ENCODE data around the gene TRAPPC3.

Gene TRAPPC3

GRCh38 chr1:36166938-36167905, 17.9 kb upstream of the TRAPPC3 start:
- no peaks in the 10 kb centered on the region for H3K4me1 ChIP-seq (ENCODE audit: low read depth, poor library complexity, severe bottlenecking)
- peaks cover 46% of the 10 kb centered on the region for H3K79me2 ChIP-seq (ENCODE audit: insufficient read depth, low read depth)
- H3K36me3 ChIP-seq (ENCODE audit: insufficient read depth), result no peaks in the 10 kb centered on the region; the same call in 1 of the 2 replicates
- no peak overlapping the region for H3K27ac ChIP-seq
- H2AFZ ChIP-seq (ENCODE audit: low read depth), result no peak overlapping the region
- no peak overlapping the region for H3K9ac ChIP-seq
- no peak overlapping the region for H3K4me3 ChIP-seq (IDR thresholded peaks at IDR 0.05; ENCODE audit: insufficient read depth, low read depth, low read length)
- no peaks in the 10 kb centered on the region for H3K27me3 ChIP-seq (ENCODE audit: insufficient read depth, low read depth)
- H4K20me1 ChIP-seq (ENCODE audit: insufficient read depth), result 0 out of 2 replicates have a peak, but pooled peaks cover 8% of the 10 kb centered on the region
- TF ChIP-seq CTCF (conservative IDR thresholded peaks at IDR 0.05; ENCODE audit: low read depth, low read length), result no peak
- H3K4me2 ChIP-seq, result no peak overlapping the region

DNA sequence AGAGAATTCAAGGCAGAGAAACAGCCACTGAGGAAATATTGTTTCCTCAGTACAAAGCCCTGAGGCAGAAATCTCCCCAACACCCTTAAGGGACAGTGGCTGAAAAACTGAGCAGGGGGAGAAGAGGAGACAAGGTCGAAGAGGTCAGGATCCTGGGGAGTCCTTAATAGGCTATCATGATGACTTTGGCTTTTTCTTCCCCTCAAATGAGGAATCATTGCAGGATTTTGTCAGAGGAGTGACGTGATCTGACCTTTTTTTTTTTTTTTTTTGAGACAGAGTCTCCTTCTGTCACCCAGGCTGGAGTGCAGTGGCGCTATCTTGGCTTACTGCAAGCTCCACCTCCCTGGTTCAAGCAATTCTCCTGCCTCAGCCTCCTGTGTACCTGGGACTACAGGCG, 16.9 kb upstream of the TRAPPC3 start:
- Histone ChIP-seq H3K4me3 (IDR thresholded peaks at IDR 0.05; ENCODE audit: insufficient read depth, low read depth, low read length) (no peak overlapping the region), H2AFZ (ENCODE audit: low read depth) (no peak overlapping the region), H3K4me1 (ENCODE audit: low read depth, poor library complexity, severe bottlenecking) (peaks cover 5% of the 10 kb centered on the region), H3K79me2 (ENCODE audit: insufficient read depth, low read depth) (peaks cover 52% of the 10 kb centered on the region), H3K27ac (no peak overlapping the region), H3K36me3 (ENCODE audit: insufficient read depth) (no peaks in the 10 kb centered on the region), H4K20me1 (ENCODE audit: insufficient read depth) (0 out of 2 replicates have a peak, but pooled peaks cover 8% of the 10 kb centered on the region), H3K4me2 (no peak overlapping the region), H3K27me3 (ENCODE audit: insufficient read depth, low read depth) (no peaks in the 10 kb centered on the region), H3K9ac (no peak overlapping the region)
- TF ChIP-seq CTCF (conservative IDR thresholded peaks at IDR 0.05; ENCODE audit: low read depth, low read length), result no peak

DNA sequence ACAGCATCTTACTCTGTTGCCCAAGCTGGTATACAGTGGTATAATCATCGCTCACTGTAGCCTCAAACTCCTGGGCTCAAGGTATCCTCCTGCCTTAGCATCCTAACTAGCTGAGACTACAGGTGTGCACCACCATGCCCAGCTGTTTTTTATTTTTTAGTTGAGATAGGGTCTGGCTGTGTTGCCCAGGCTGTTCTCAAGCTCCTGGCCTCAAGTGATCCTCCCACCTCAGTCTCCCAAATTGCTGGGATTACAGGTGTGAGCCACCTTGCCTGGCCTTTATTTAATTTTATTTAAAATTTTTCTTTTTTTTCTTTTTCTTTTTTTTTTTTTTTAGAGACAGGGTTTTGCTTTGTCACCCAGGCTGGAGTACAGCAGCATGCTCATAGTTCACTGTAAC, 15.9 kb upstream of the TRAPPC3 start:
- Histone ChIP-seq H3K27ac (no peak overlapping the region), H3K4me2 (no peak overlapping the region), H3K36me3 (ENCODE audit: insufficient read depth) (no peaks in the 10 kb centered on the region)

GRCh38 chr1:36164361-36164760, 15.1 kb upstream of the TRAPPC3 start:
- Histone ChIP-seq H3K27ac (no peak overlapping the region), H3K36me3 (ENCODE audit: insufficient read depth) (no peaks in the 10 kb centered on the region), H2AFZ (ENCODE audit: low read depth) (no peak overlapping the region), H4K20me1 (ENCODE audit: insufficient read depth) (0 out of 2 replicates have a peak, but pooled peaks cover 11% of the 10 kb centered on the region), H3K79me2 (ENCODE audit: insufficient read depth, low read depth) (peaks cover 64% of the 10 kb centered on the region), H3K4me3 (IDR thresholded peaks at IDR 0.05; ENCODE audit: insufficient read depth, low read depth, low read length) (no peak overlapping the region), H3K9ac (no peak overlapping the region), H3K4me2 (no peak overlapping the region), H3K27me3 (ENCODE audit: insufficient read depth, low read depth) (no peaks in the 10 kb centered on the region), H3K4me1 (ENCODE audit: low read depth, poor library complexity, severe bottlenecking) (peaks cover 22% of the 10 kb centered on the region)
- no peak for TF ChIP-seq CTCF (conservative IDR thresholded peaks at IDR 0.05; ENCODE audit: low read depth, low read length)

More for the DNA sequence above, 15.9 kb upstream of the TRAPPC3 start:
- H2AFZ ChIP-seq (ENCODE audit: low read depth), result no peak overlapping the region
- peaks cover 56% of the 10 kb centered on the region for H3K79me2 ChIP-seq (ENCODE audit: insufficient read depth, low read depth)
- no peak overlapping the region for H3K9ac ChIP-seq
- H3K4me3 ChIP-seq (IDR thresholded peaks at IDR 0.05; ENCODE audit: insufficient read depth, low read depth, low read length), result no peak overlapping the region
- no peaks in the 10 kb centered on the region for H3K27me3 ChIP-seq (ENCODE audit: insufficient read depth, low read depth)
- no peak for TF ChIP-seq CTCF (conservative IDR thresholded peaks at IDR 0.05; ENCODE audit: low read depth, low read length)
- peaks cover 15% of the 10 kb centered on the region for H3K4me1 ChIP-seq (ENCODE audit: low read depth, poor library complexity, severe bottlenecking)
- 0 out of 2 replicates have a peak, but pooled peaks cover 11% of the 10 kb centered on the region for H4K20me1 ChIP-seq (ENCODE audit: insufficient read depth)

Measured in KMS-11 (cell line).